Stimulated activated naive CD8-positive, alpha-beta T cell treated with anti-CD3 and anti-CD28 coated beads, Interleukin-15, Interleukin-2, amounts not matched to agents 100 U/mL and 50 U/mL, for 24 hours (primary cell): ENCODE data around the gene TMEM204.

Source experiments
- ATAC-seq: fragments of 150-1000 bp; cut with Tn5 transposase; one replicate; pipeline ENCODE4 v1.10.0; 2021
- DNase-seq: peaks from one replicate; pipeline ENCODE4 v3.0.0; 2021

Gene TMEM204

DNA sequence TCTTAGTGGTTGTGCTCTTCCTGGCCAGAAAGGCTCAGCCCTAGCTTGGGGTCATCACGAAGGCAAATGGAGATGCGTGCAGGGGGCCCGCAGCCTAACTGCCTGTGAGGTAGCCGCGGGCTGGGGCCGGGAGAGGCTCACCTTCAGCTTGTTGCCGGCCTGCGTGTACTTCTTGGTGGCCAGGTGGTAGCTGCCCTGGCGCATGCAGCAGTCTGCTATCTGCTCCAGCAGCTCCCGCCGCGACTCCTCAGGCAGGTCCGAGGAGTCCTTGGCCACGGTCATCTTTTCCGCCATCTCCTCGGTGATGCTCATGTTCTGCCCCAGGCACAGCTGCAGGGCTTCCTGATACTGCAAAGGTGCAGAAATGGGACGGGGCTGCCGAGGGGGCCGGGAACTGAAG is 13.0 kb upstream of the TMEM204 start:
- no peak for ATAC-seq

DNA sequence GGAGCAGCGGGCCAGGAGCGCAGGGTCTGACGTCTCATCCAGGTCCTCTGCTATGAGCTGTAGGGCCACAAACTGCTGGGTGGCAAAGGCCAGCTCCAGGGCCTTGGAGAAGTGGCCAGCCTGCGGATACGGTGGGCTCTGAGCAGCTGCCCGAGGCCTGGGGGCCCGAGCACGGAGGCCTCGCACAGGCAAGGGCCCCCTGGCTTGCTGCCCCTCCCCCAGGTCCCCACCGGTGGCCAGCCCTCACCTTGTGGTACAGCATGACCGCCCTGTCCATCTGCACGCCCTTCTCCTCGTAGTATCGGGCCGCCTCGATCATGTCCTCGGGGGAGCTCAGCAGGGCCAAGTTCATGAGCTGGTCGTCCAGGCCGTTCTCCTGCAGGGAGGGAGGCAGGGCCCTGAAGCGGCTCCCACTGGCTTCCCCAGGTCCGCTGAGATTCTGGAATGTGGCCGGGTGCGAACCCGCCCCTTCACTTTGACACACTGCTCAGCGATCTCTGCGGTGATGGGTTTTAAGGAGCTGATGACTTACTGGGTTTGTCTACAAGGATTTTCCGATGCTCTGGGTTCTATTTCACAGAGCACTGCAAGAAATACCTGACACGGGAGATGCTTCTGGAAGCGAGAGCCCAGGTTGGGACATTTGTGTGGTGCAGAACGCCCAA is 9.8 kb upstream of the TMEM204 start:
- ATAC-seq (no peak), DNase-seq (no peak)

More for the DNA sequence above, 13.0 kb upstream of the TMEM204 start:
- DNase-seq, result no peak

DNA sequence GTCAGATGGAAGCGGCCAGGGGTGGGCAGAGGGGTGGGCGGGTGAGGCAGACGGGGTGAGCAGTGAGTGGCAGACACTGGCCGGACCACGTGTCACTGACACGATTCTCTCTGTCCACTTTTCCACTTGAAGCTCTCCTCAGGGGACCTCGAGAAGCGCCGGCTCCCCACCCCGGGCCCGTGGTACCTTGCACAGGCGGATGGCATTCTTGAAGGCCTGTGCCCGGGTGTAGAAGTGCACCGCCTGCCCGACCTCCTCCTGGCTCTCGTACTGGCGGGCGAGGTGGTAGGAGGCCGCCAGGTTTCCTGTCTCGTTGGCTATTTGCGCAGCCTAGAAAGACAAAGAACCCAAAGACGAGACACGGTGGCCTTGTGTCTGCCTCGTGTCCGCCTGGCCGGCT is 9.1 kb upstream of the TMEM204 start:
- DNase-seq, result no peak
- ATAC-seq, result no peak

DNA sequence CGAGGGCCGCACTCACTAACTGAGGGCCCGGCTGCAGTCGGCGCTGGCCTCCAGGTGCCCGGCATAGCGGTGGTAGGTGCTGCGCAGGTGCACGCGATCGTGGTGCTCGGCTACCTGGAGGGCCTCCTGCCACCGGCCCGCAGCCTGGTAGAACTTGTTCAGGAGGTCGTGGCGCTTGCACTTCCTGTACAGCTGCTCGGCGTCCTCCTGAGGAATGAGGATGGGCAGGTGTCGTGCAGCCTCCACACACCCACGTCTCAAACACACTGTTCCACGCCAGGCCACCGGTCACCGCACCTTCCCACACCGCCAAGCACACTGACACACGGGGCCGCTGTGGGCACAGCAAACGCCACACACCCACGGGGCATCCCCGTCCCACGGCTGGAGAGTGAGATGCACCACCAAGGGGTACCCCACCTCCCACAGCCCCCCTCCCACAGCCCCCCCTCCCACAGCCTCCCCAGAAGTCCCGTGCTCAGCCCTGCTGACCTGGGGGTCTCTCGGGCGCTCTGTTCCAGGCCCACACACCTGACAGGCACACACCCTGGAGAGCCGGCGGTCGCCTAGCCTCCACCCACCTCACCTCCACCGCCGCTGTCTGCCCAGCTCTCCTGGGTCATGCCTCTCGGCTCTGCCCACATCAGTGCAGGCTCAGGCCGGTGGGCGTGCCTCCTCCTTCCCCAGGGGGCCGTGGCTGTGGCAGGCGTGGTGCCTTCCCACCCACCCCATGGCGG is 7.4 kb upstream of the TMEM204 start:
- no peak for DNase-seq
- peak; percentile 38 for ATAC-seq

DNA sequence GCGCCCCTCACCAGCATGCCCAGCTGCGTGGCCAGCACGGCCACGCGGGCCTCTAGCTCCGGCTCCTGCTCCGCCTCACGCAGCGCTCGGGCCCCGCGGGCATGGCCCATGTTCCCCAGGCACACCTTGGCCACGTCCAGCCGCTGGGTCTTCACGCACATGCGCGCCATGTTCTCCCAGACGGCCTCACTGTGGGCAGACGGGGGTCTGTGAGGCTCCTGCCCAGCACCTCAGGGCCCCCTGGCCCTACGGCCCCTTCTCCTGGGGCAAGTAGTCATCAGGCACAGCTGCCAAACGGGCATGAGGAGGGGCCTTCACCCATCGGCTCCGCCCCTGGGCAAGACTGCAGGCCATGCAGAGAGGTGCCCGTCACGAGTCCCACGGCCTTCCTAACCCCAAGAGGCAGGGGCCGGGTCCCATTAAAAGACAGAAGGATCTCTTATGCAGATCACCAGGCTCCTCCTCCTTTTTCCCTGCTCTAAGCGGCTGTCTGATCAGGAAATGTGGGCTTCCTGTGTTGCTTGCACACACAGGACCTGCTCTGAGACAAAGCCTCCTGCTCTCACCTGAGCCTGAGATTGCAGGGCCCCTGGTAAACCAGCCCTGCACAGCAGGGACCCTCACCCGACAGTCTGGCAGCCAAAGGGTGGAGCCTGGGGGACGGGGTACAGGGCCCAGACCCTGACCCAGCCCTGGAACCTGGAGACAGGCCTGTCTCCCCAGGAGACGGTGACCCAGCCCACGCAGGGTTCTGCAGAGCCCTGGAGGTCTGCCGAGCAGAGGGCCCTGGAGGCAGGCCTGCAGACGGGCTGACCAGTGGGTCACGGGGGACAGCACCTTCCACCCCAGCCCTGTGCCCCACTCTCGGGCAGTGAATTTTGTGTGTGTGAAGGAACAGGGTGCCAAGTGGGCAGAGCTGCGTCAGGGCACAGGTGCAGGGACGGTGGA is 6.6 kb upstream of the TMEM204 start:
- no peak for DNase-seq
- peak; percentile 5 for ATAC-seq

DNA sequence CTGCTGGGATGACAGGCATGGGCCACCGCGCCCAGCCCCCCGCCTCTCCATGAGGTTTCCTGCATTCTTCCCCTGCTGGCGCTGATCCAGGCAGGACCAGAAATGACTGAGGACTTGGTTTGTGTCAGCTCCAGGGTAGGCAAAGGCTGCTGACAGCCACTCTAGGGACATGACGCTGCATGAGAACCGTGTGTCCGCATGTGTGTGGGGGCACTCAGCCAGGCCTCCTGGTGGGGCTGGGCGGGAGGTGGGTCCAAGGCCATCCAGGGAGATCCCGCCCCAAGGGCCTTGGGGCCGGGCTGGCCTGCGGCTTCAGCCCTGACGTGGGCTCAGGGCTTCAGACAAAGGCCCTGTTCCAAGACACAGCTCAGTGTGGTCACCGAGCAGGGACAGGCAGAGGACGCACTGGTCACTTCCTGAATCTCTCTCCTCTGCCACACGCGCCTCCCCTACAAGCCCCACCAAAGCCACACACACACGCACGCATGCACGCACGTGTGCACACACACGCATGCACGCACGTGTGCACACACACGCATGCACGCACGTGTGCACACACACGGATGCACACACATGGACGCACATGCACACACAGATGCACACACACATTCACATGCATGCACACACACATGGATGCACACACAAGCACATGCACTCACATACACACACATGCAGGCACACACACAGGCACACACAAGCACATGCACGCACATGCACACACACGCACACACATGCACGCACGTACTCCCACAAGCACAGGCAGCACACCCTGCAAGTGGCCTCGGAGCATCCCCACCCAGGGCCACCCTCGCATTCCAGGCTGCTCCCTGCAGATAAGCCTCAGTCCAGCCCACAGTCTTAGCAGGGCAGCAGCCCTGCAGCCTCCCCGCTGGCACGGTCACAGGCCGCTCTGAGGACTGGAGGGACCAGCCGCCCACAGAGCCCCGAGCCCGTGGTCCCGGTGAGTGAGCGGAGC is 5.3 kb upstream of the TMEM204 start:
- no peak for ATAC-seq
- no peak for DNase-seq

DNA sequence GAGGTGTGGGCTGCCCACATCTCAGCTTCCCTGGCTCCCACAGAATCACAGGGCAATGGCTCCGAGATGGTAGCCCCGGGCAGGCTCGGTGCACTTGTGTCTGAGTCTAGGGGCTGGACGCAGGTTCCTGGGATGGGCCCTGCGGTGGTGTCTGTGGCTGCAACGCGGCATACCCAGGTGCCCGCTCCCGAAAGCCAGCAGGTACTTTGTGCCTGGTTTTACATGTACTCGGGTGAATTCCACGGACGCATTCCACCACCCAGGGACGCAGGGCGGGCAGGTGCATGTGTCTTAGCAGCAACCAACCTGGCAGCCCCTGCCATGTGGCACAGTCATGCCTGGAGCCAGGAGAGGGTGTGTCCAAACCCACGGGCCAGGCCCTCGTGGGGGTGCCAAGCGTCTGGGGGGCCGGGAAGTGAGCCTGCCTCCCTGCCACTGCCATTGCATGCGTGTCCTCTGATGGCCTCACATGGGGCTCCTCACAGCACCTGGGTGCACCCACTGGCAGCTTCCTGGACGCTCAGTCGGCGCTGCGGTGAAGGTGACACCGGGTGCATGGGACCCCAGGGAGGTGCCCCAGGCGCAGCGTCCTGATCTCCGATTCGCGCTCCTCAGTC is 4.4 kb upstream of the TMEM204 start:
- no peak for DNase-seq
- no peak for ATAC-seq

DNA sequence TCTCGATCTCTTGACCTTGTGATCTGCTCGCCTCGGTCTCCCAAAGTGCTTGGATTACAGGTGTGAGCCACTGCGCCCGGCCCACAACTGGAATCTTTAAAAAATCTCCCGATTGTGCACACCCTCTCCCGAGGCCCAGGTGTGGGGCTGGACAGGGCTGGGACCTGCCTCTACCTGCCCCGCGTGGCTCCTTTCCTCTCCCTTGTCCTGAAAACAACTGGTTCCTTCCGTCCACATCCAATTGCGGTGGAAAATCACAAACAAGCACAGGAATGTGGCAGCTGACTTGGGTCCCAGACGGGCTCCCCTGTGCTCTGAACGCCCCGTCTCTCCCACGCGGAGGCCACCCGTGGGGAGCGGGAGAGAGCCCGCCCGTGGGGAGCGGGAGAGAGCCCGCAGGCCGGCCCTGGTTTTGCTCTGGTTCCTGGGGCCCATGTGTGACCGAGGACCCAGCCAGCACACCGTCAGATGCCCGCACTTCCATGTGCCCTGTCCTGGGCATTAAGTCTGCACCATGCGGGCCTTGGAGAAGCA is 3.0 kb upstream of the TMEM204 start:
- DNase-seq, result no peak
- no peak for ATAC-seq

DNA sequence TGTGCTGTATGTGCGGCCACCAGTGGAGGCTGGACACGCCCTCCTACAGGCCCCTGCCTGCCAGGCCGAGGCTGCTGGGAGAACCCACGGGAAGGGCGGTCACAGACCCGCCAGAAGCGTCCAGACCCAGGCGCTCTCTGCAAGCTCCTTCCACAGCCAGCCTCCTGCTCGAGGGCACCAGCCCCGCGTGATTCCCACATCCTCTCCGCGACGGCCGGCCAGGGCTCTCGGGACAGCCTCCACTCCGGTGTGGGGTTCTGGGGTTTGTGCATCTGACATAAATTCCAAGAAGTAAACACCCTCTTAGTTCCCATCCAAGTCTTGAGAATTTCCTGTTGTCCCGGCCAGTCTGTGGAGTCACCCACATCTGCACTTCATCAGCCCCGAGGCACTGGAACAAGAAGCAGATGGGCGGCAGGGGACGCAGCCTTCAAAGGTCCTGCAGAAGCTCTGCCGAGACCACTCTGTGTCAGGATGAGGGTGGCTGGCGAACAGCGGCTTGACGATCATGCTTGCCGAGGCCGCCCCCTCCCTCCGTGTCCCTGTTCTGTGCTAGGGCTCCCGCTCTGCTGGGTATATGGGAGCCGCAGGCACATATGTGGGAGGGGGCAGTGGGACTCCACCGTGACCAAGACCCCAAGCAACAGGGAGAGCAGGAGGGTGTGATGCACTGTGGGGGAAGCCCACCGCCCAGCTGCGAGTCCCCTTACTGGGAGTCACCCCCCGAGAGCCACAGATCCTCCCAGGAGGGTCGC is 2.4 kb upstream of the TMEM204 start:
- no peak for DNase-seq
- no peak for ATAC-seq

DNA sequence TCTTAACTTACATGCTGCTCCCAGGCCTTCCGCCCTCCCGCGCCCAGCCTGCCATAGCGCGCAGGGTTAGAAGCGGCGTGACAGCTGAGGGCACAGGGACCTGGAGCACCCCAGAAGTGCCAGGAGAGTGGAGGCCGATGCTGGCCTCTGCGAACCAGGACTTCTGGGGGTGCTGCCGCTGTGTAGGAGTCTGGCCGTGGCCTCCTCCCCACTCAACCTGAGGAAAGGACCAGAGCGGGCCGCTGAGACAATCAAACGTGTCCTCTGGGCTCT is 1.9 kb upstream of the TMEM204 start:
- no peak for DNase-seq
- no peak for ATAC-seq

DNA sequence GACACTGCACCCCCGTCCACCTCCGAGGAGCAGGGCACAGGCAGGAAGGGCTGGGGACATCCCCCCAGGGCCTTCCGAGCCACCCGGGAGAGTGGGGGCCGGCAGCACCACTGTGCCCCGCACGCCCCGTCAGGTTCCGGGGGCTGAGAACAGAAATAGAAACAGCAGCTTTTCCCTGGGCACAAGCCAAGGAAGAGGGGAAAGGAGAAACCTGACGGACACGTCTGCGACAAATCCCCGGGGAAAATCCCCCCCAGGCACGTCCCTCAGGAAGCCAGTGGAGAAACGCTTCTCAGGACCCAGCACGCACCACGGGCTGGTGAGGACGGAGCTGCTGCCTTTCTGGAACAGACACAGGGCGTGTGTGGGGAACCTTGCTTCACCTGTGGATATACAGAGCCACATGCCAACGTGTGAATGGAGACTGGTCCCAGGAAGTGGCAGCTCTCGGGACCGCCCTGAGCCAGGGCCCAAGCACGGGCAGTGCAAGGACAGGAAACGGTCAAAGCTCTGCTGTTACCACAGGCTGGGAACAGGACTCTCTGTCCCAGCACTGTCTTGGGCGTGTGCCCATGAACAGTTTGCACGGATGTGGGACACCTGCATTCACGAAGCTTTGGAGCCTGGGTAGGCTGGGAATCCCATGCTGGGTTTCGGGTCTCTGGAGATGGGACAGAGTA is 1.2 kb upstream of the TMEM204 start:
- DNase-seq (no peak), ATAC-seq (no peak)

DNA sequence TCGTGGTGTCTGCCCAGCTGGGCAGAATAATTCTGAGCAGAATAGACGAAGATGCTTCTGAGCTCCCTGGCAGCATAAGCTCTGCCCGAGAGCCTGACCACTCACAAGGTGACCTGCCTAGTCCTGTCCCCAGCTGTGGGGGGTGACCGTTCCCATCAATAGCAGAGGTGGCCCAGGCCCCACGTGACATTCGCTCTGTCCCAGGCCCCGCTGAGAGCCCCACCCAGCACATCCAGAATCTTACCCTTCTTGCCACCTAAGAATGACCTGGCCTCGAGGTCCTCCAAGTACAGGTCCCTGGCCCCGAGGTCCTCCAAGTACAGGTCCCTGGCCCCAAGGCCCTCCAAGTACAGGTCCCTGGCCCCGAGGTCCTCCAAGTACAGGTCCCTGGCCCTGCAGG is 695 bp upstream of the TMEM204 start:
- no peak for DNase-seq
- ATAC-seq, result no peak

DNA sequence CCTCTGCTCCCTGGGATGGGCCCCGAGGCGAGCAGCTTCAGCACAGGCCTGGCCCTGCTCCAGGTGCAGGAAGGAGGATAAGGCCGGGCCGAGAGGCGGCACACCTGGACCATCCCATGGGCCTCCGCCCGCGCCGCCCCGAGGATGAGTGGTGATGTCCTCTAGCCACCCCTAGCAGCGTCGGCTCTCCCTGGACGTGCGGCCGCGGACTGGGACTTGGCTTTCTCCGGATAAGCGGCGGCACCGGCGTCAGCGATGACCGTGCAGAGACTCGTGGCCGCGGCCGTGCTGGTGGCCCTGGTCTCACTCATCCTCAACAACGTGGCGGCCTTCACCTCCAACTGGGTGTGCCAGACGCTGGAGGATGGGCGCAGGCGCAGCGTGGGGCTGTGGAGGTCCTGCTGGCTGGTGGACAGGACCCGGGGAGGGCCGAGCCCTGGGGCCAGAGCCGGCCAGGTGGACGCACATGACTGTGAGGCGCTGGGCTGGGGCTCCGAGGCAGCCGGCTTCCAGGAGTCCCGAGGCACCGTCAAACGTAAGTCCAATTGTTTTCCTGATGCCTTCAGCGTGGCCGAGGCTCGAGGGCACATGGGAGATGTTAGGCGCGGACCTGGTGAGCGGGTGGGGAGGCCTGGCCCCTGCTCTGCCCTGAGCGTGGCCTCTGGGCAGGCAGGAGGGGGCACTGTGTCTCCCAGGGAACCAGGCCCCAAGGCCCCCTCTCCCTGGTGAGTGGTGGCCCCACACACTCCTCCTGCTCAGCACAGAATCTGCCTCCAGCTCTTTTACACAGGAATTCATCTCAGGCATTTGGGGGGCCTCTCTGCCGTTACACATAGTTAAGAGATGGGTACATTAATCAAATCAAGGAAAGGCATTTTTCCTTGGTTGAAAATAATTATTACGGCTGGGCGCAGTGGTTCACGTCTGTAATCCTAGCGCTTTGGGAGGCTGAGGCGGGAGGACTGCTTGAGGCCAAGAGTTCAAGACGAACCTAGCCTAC is 855 bp downstream of the TMEM204 start:
- ATAC-seq (peak; percentile 12), DNase-seq (peak; percentile 44)

DNA sequence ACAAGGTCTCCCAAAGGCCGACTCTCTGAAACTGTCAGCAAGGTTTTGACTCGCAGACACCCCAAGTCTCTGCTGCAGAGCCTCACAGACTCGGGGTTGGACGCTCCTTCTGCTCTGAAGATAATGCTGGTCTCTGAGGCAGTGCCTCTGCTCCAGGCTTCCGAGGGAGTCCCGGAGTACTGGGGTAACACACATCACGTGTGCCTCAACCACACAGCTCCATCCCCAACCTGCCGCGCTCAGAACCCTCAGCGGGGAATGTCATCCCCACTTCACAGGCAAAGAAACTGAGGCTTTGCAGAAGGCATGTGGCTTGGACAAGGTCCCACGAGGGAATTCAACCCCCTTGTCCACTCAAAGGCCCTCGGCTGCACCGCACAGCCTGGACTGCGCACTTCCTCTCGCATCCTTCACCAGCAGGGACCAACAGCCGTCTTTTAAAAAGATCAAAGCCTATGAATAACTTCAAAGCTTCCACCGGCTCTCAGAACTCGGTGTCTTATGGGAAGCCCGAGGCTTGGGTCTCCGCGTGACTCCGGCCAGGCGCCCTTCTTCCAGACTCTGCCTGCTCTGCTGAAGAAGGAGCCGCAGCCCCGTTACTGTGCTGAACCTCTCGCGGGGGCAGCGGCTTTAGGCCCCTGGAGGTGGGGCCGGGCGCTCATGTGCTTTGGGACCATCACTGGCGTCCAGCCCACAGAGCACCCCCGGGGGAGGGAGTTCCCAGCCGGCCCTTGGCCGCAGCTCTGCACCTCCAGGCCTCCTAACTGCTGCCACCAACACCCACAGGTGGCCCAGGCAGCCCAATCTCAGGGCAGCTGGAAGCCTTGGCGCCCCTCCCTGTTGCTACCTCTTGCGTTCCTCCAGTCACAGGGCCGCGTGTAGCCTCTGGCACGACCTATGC is 2.2 kb downstream of the TMEM204 start:
- peak; percentile 46 for DNase-seq
- ATAC-seq, result peak; percentile 32

DNA sequence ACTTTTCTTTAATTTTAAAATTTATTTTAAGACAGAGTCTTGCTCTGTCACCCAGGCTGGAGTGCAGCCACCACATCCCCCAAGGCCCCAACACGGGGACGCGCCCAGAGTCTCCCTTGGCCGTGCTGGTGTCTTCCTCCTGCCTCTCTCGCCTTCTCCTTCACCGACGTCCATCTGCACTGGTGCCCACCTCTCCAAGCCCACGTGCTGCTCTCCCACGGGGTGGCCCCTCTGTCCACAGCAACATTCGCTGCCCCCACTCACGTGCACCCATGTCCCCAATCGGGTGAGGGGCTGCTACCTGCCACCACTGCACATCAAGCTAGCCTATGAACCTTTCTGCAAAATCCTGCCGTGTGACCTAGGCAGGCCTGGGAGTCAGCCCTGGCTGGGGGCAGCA is 3.1 kb downstream of the TMEM204 start:
- ATAC-seq (no peak), DNase-seq (no peak)

DNA sequence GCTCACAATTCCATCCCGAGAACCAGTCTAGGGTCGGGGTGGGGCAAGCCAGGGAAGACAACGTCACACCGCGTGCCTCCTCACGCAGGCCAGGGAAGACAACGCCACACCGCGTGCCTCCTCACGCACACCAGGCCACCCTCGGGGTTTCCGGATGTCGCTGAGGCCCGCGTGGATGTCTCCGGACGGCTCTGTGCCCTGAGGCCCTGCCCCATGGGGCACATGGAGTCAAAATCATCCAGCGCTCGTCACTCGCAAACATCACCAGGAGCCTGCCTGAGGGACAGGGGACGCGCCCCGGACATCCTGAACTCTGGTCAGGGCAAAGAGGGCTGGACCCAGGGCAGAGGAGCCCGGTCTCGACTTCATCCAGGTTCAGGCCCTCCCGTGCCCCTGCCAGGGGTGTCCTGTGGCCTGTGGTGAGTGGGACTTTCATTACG is 3.7 kb downstream of the TMEM204 start:
- DNase-seq (no peak), ATAC-seq (no peak)

DNA sequence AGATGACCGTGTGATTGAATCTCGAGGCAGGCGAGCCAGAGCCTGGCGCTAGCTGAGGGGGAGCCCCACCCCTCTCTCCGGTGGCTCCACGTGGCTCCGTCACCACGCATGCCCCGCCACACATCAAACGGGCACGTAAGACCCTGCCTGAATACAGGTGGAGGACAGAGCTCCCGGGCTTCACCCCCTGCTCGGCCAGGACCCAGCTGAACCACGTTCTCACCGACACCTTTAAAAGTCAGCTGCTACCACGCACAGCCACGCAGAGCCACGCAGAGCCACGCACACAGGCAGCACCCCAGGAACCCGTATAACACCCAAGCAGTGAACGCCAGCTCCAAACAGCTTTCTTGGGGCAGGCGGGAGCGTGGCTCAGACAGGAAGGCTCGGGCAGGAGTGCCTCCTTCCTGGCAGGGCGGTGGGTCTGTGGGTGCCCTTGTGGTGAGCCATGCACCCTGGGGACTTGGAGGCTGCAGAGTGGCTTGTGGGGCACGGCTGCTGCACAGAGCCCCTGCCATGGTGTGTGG is 4.4 kb downstream of the TMEM204 start:
- ATAC-seq, result no peak
- peak; percentile 62 for DNase-seq
